Smooth muscle cell (in vitro differentiated cells): Measurements from ENCODE around the gene SLC6A9. TPM values are rescaled to one million over a fixed set of nuclear protein-coding genes. Genes with fewer than 3 reads are reported as not detected.

Source experiments
- DNase-seq: peaks from one replicate; lab custom pipeline; 2025; ENCODE audit not compliant: unreplicated experiment; lab: John Stamatoyannopoulos, UW
- H2AFZ ChIP-seq: fragments of 200-600 bp; sonication (generic); 2 replicates; pipeline ENCODE4 v1.6.0; 2016; ENCODE audit warnings: antibody characterized with exemption, low read depth, mild to moderate bottlenecking
- H3F3A ChIP-seq: fragments of 200-600 bp; sonication (generic); 2 replicates; pipeline ENCODE4 v1.6.0; 2017; ENCODE audit warnings: antibody characterized with exemption, low read depth
- H3K27ac ChIP-seq: fragments of 200-600 bp; sonication (generic); 2 replicates; pipeline ENCODE4 v1.5.1; 2016; ENCODE audit warnings: low read depth, mild to moderate bottlenecking
- H3K27me3 ChIP-seq: fragments of 200-600 bp; sonication (generic); 2 replicates; pipeline ENCODE4 v1.6.1; 2016; ENCODE audit warnings: low read depth, mild to moderate bottlenecking
- H3K36me3 ChIP-seq: fragments of 200-600 bp; sonication (generic); 2 replicates; pipeline ENCODE4 v1.5.1; 2016; ENCODE audit warnings: low read depth
- H3K4me1 ChIP-seq: fragments of 200-600 bp; sonication (generic); 2 replicates; pipeline ENCODE4 v1.5.1; 2016; ENCODE audit warnings: low read depth
- H3K4me2 ChIP-seq: fragments of 200-600 bp; sonication (generic); 2 replicates; pipeline ENCODE4 v1.6.0; 2016; ENCODE audit warnings: mild to moderate bottlenecking
- H3K4me3 ChIP-seq: fragments of 200-600 bp; sonication (generic); 2 replicates; pipeline ENCODE4 v1.5.1; 2016; ENCODE audit warnings: mild to moderate bottlenecking
- H3K79me2 ChIP-seq: fragments of 200-600 bp; sonication (generic); 2 replicates; pipeline ENCODE4 v1.6.0; 2016; ENCODE audit warnings: low read depth, mild to moderate bottlenecking
- H3K9ac ChIP-seq: fragments of 200-600 bp; sonication (generic); 2 replicates; pipeline ENCODE4 v1.6.0; 2016; ENCODE audit warnings: low read depth
- H3K9me3 ChIP-seq: fragments of 200-600 bp; sonication (generic); replicated peaks from 2 replicates; pipeline ENCODE4 v1.5.1; 2016; ENCODE audit warnings: low read depth
- H4K20me1 ChIP-seq: fragments of 200-600 bp; sonication (generic); 2 replicates; pipeline ENCODE4 v1.6.0; 2016; ENCODE audit warnings: low read depth
- CTCF ChIP-seq: fragments of 200-600 bp; sonication (generic); IDR thresholded peaks from 2 replicates; pipeline ENCODE4 v1.5.1; 2017; ENCODE audit warnings: borderline replicate concordance, mild to moderate bottlenecking, antibody characterized with exemption; ENCODE audit not compliant: insufficient read depth, poor library complexity, severe bottlenecking
- WGBS: methylation state at CpG from one replicate; pipeline ENCODE4 v1.1.7; 2016; ENCODE audit warnings: low lambda C conversion rate; 5-methylcytosine and 5-hydroxymethylcytosine counted together
- polyA plus RNA-seq: library from polyadenylated mRNA; unstranded; fragments of >200 nt; fragmentation: Nextera tagmentation; extraction: Ambion mirVana; gene quantifications from 2 replicates; pipeline ENCODE4 v1.2.1, GENCODE V29; 2016
- total RNA-seq: library from RNA; depleted of rRNA; stranded (reverse); fragments of >200 nt; gene quantifications from 2 replicates; pipeline ENCODE4 v1.2.3, GENCODE V29; 2014

The SLC6A9 gene
- total and polyA plus RNA-seq, 2 experiments from 2014 or later, result 10.2 to 25.8 TPM

DNA sequence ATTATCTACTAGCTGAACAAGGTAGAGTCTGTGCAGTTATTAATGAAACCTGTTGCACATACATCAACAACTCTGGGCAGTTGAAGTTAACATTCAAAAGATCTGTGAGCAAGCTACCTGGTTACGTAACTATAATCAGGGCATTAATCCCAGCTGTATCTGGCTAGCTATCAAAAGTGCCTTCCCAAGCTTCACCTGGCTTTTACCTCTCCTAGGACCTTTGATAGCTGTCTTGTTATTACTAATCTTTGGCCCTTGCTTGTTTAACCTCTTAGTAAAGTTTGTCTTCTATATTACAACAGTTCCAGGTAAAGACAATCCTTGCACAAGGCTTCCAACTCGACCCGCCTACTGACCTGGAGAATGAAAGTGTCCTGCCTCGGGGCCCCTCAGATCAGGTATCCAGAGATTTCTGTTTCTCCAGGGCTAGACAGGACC is 29.6 kb upstream of the SLC6A9 start:
- H3K9ac ChIP-seq, result no peak overlapping the region
- no peaks in the 10 kb centered on the region for H3K9me3 ChIP-seq
- H3K79me2 ChIP-seq, result no peaks in the 10 kb centered on the region
- H3F3A ChIP-seq, result no peaks in the 10 kb centered on the region
- 96% methylated on average over 4 of the region's 4 CpGs for WGBS
- H3K4me2 ChIP-seq, result no peak overlapping the region
- H2AFZ ChIP-seq, result no peak overlapping the region
- H3K36me3 ChIP-seq, result no peaks in the 10 kb centered on the region
- H4K20me1 ChIP-seq, result no peaks in the 10 kb centered on the region
- no peak overlapping the region for H3K27ac ChIP-seq
- no peak overlapping the region for H3K4me3 ChIP-seq
- H3K4me1 ChIP-seq, result peaks cover 4% of the 10 kb centered on the region
- no peak for TF ChIP-seq CTCF
- DNase-seq, result no peak
- H3K27me3 ChIP-seq, result no peaks in the 10 kb centered on the region

DNA sequence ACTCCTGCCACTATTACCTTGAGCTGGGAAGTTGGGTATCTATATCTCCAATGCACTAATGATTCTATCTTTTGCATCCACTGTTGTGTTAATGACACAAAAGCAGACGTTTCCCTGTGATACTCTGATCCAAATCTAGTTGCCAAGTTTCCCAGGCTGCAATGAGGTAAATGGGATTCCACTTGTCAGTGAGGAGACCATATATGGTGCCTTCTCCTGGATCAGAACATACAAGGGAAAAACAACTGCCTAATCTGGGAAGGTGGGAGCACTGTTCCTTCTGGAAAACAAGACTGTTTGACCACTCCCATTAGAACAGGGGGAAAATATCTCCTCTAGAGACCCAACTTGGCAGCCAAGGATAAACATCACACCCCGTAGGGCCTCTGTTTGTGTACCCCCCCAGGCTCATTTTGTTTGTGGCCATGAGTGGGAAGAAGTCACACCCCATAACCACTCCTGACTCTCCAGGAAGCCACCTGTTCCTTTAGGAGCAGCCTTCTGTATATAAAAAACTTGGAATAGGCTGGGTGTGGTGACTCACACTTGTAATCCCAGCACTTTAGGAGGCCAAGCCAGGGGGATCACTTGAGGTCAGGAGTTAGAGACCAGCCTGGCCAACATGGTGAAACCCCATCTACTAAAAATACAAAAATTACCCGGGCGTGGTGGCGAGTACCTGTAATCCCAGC is 28.5 kb upstream of the SLC6A9 start:
- Histone ChIP-seq H3K27ac (no peak overlapping the region), H3K36me3 (no peaks in the 10 kb centered on the region), H3K79me2 (no peaks in the 10 kb centered on the region), H3K4me3 (no peak overlapping the region), H3K4me1 (peaks cover 4% of the 10 kb centered on the region), H3K27me3 (no peaks in the 10 kb centered on the region), H2AFZ (no peak overlapping the region), H3K4me2 (no peak overlapping the region), H3K9ac (no peak overlapping the region), H3F3A (no peaks in the 10 kb centered on the region), H3K9me3 (no peaks in the 10 kb centered on the region), H4K20me1 (no peaks in the 10 kb centered on the region)
- WGBS, result 85% methylated on average over 5 of the region's 5 CpGs
- no peak for TF ChIP-seq CTCF
- no peak for DNase-seq

- 80% methylated on average over 1 of the region's 1 CpG for WGBS
- H3K79me2 ChIP-seq, result no peaks in the 10 kb centered on the region
- no peaks in the 10 kb centered on the region for H3K27me3 ChIP-seq
- no peaks in the 10 kb centered on the region for H3F3A ChIP-seq
- no peak for DNase-seq
- H3K9ac ChIP-seq, result no peak overlapping the region
- H3K36me3 ChIP-seq, result no peaks in the 10 kb centered on the region
- no peaks in the 10 kb centered on the region for H3K9me3 ChIP-seq
- no peak overlapping the region for H3K4me3 ChIP-seq
- H3K4me1 ChIP-seq, result peaks cover 4% of the 10 kb centered on the region
- H2AFZ ChIP-seq, result no peak overlapping the region
- no peak overlapping the region for H3K4me2 ChIP-seq
- no peak for TF ChIP-seq CTCF
- no peak overlapping the region for H3K27ac ChIP-seq
- no peaks in the 10 kb centered on the region for H4K20me1 ChIP-seq
Observed at GRCh38 chr1:44059212-44059611, 27.9 kb upstream of the SLC6A9 start.

- H4K20me1 ChIP-seq, result no peaks in the 10 kb centered on the region
- 88% methylated on average over 1 of the region's 1 CpG for WGBS
- H3K36me3 ChIP-seq, result no peaks in the 10 kb centered on the region
- H3K4me3 ChIP-seq, result no peak overlapping the region
- no peak overlapping the region for H3K27ac ChIP-seq
- peaks cover 4% of the 10 kb centered on the region for H3K4me1 ChIP-seq
- TF ChIP-seq CTCF, result no peak
- H3F3A ChIP-seq, result no peaks in the 10 kb centered on the region
- H3K27me3 ChIP-seq, result no peaks in the 10 kb centered on the region
- H3K4me2 ChIP-seq, result no peak overlapping the region
- H3K9ac ChIP-seq, result no peak overlapping the region
- no peaks in the 10 kb centered on the region for H3K79me2 ChIP-seq
- no peaks in the 10 kb centered on the region for H3K9me3 ChIP-seq
- no peak overlapping the region for H2AFZ ChIP-seq
- no peak for DNase-seq
Observed at GRCh38 chr1:44057293-44057692, 26.0 kb upstream of the SLC6A9 start.
